Measurements from ENCODE around the gene SLC27A2. TPM values are rescaled to one million over a fixed set of nuclear protein-coding genes. Genes with fewer than 3 reads are reported as not detected.

The SLC27A2 gene
- total RNA-seq, 1 experiment from 2014 or later: 7.0 TPM

DNA sequence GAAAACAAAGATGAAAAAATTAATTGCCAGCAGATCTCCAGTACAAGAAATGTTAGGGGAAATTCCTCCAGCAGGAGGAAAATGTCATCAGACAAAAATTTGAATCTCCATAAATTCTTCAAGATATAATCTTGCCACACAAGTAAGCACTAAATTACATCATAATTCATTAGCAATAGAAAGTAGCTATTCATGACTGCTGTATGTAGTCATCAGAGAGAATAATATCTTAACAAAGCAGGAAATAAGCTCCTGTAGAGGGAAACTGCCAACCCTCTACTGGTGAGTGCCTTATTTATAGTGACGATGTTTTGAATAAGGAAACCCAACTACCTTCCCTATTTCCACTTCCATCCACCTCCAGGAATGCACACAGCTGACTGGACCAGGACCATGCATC lies 15.8 kb upstream of the SLC27A2 start:
- no peak overlapping the region for H3K18ac ChIP-seq (ENCODE audit: insufficient read length, low read depth, low read length)
- Mint-ChIP-seq H3K27me3 (ENCODE audit: low read depth) (no peaks in the 10 kb centered on the region; the same call in 1 of the 2 replicates), H3K27ac (no peak overlapping the region), H3K36me3 (ENCODE audit: insufficient read depth in 1 of 3, low read depth in 3 of 3) (peaks cover 0 to 13% (median 2%) of the 10 kb centered on the region in 3 experiments; a peak in 5 of 7 replicates), H3K4me3 (no peak overlapping the region), H3K9me3 (peaks cover 8 to 10% of the 10 kb centered on the region in 2 experiments; a peak in 4 of 5 replicates), H3K4me1 (peaks cover 7 to 13% of the 10 kb centered on the region in 2 experiments; a peak in 3 of 4 replicates)
- no peak overlapping the region for H2BK15ac ChIP-seq (ENCODE audit: low read depth, low read length)
- H3K23me2 ChIP-seq (ENCODE audit: insufficient read length, low read depth, low read length, poor library complexity, severe bottlenecking): no peaks in the 10 kb centered on the region
- no peak overlapping the region for H2AK5ac ChIP-seq (ENCODE audit: insufficient read length, low read length)
- no peak overlapping the region for H3T11ph ChIP-seq (ENCODE audit: low read length)
- H3K79me2 ChIP-seq (ENCODE audit: insufficient read depth, low read length): no peaks in the 10 kb centered on the region
- H3K23ac ChIP-seq (ENCODE audit: insufficient read length, low read depth, low read length): no peak overlapping the region
- no peak overlapping the region for H4K5ac ChIP-seq (ENCODE audit: insufficient read length, low read depth, low read length)
- no peak overlapping the region for H2BK120ac ChIP-seq (ENCODE audit: low read depth, low read length, poor library complexity, severe bottlenecking)
- no peaks in the 10 kb centered on the region for H3K79me1 ChIP-seq (ENCODE audit: insufficient read depth, low read depth, low read length, poor library complexity, severe bottlenecking)
- H2AFZ ChIP-seq (ENCODE audit: low read length): no peak overlapping the region
- H2BK5ac ChIP-seq (ENCODE audit: insufficient read length, low read length): no peak overlapping the region
- no peak overlapping the region for H4K91ac ChIP-seq (ENCODE audit: insufficient read length, low read depth, low read length)
- DNase-seq: no peak
- no peak overlapping the region for H3K4ac ChIP-seq (ENCODE audit: low read depth, low read length)
- no peaks in the 10 kb centered on the region for H4K20me1 ChIP-seq (ENCODE audit: control insufficient read depth, insufficient read depth, insufficient read length)
- H2BK20ac ChIP-seq (ENCODE audit: low read depth, low read length, poor library complexity, severe bottlenecking): no peak overlapping the region
- no peaks in the 10 kb centered on the region for H3K27me3 ChIP-seq (ENCODE audit: insufficient read depth, low read length)
- no peak overlapping the region for H4K8ac ChIP-seq (replicated peaks; ENCODE audit: insufficient read length, low read depth, low read length)
- no peaks in the 10 kb centered on the region for H3K9me3 ChIP-seq (ENCODE audit: control insufficient read depth, low read depth, low read length)
- TF ChIP-seq CTCF (conservative IDR thresholded peaks at IDR 0.05): no peak
- H2BK12ac ChIP-seq (ENCODE audit: insufficient read length, low read depth, low read length): no peak overlapping the region
- H3K4me2 ChIP-seq (ENCODE audit: insufficient read depth, insufficient read length, low read length): no peak overlapping the region
- H3K9ac ChIP-seq (ENCODE audit: extremely low read depth, insufficient read length, low read length): no peak overlapping the region
- H3K4me1 ChIP-seq (ENCODE audit: insufficient read depth, low read length): no peaks in the 10 kb centered on the region; the same call in 1 of the 2 replicates
- no peak overlapping the region for H3K14ac ChIP-seq (ENCODE audit: insufficient read depth, low read length)
- no CpG with 5 or more reads among the region's 1 CpG for WGBS (ENCODE audit: extremely low coverage, insufficient read length, low lambda C conversion rate)
- H3K27ac ChIP-seq (ENCODE audit: insufficient read length, low read depth, low read length): no peak overlapping the region
- H3K56ac ChIP-seq (ENCODE audit: insufficient read length, low read depth, low read length): no peak overlapping the region

All from H9 (cell line).